Endothelial cell of umbilical vein (primary cell): Measurements from ENCODE around the gene ATP12A. TPM values are rescaled to one million over a fixed set of nuclear protein-coding genes. Genes with fewer than 3 reads are reported as not detected.

Source experiments
- BruUV-seq: library from RNA; stranded (reverse); fragments of 400-500 nt; replicated peaks from 2 replicates; lab custom pipeline; 2021; lab: Mats Ljungman, UMichigan
- CTCF ChIA-PET: fragments of 300-600, 350-600 bp; sonication (Branson Sonifier 250); formaldehyde crosslinking; loops from one replicate; lab custom pipeline; 2021; ENCODE audit warnings: antibody characterized with exemption, inconsistent platforms; lab: Charles Lee
- POLR2A ChIA-PET: fragments of 300-600, 350-600 bp; sonication (Branson Sonifier 250); formaldehyde crosslinking; loops from one replicate; lab custom pipeline; 2021; ENCODE audit warnings: antibody characterized with exemption, inconsistent platforms; lab: Charles Lee
- DNase-seq: peaks from one replicate; pipeline ENCODE4 v3.0.0-alpha.2; 2011; ENCODE audit warnings: low read depth, low spot score
- FAIRE-seq: peaks from 2 replicates; lab custom pipeline; 2011; peaks lifted over from hg19 to GRCh38; lab: Jason Lieb, UNC
- H2AFZ ChIP-seq: 2 replicates; pipeline ENCODE4 v1.6.0; 2012; ENCODE audit warnings: low read depth, low read length, control low read depth, inconsistent platforms
- H3K27ac ChIP-seq: 2 replicates; pipeline ENCODE4 v1.5.1; 2011; ENCODE audit warnings: low read depth, mild to moderate bottlenecking, control low read depth, low read length, moderate library complexity; ENCODE audit not compliant: insufficient read depth
- H3K27me3 ChIP-seq, 2 experiments: 2 replicates each; pipeline versions ENCODE4 v1.6.0 to v1.6.1; 2011; ENCODE audit warnings: low read length in 2 of 2, mixed read lengths in 1 of 2; ENCODE audit not compliant: control insufficient read depth in 2 of 2, insufficient read depth in 2 of 2
- H3K36me3 ChIP-seq, 2 experiments: 2 replicates in 1 of 2; 3 replicates in 1 of 2; pipeline ENCODE4 v1.5.1; 2011; ENCODE audit warnings: low read length in 2 of 2, mild to moderate bottlenecking in 1 of 2, moderate library complexity in 1 of 2; ENCODE audit not compliant: control insufficient read depth in 2 of 2, insufficient read depth in 2 of 2; ENCODE audit errors: extremely low read depth in 1 of 2
- H3K4me1 ChIP-seq: 3 replicates; pipeline ENCODE4 v1.5.1; 2011; ENCODE audit warnings: mild to moderate bottlenecking, low read length; ENCODE audit not compliant: control insufficient read depth, insufficient read depth; ENCODE audit errors: extremely low read depth
- H3K4me2 ChIP-seq: 2 replicates; pipeline ENCODE4 v1.6.1; 2011; ENCODE audit warnings: low read length, control low read depth, mixed read lengths; ENCODE audit not compliant: insufficient read depth
- H3K4me3 ChIP-seq, 3 experiments: fragments of 200-600 bp in 1 of 3; sonication (generic), shearing (Covaris generic) in 1 of 3; replicated peaks in 1 of 3; 2 replicates each; pipeline ENCODE4 v1.5.1; 2011 to 2016; ENCODE audit warnings: control low read depth in 3 of 3, low read length in 3 of 3, mild to moderate bottlenecking in 2 of 3, inconsistent platforms in 1 of 3, low read depth in 1 of 3, moderate library complexity in 1 of 3; ENCODE audit not compliant: insufficient read depth in 1 of 3
- H3K79me2 ChIP-seq: 2 replicates; pipeline ENCODE4 v1.6.0; 2012; ENCODE audit warnings: low read length, inconsistent platforms; ENCODE audit not compliant: control insufficient read depth, insufficient read depth
- H3K9ac ChIP-seq: replicated peaks from 2 replicates; pipeline ENCODE3; 2011; ENCODE audit warnings: low read length, control low read depth; ENCODE audit not compliant: insufficient read depth; ENCODE audit errors: extremely low read depth
- H3K9me1 ChIP-seq: replicated peaks from 3 replicates; pipeline ENCODE4 v1.6.0; 2011; ENCODE audit warnings: mild to moderate bottlenecking, low read length; ENCODE audit not compliant: control insufficient read depth, insufficient read depth; ENCODE audit errors: extremely low read depth
- H3K9me3 ChIP-seq: replicated peaks from 2 replicates; pipeline ENCODE4 v1.5.1; 2012; ENCODE audit warnings: low read length, inconsistent platforms; ENCODE audit not compliant: control insufficient read depth, insufficient read depth
- H4K20me1 ChIP-seq: replicated peaks from 2 replicates; pipeline ENCODE3; 2011; ENCODE audit warnings: mild to moderate bottlenecking, low read length; ENCODE audit not compliant: control insufficient read depth, insufficient read depth; ENCODE audit errors: extremely low read depth
- CTCF ChIP-seq, 2 donors: IDR thresholded peaks; 1 replicate in 1 of 2; 2 replicates in 1 of 2; pipeline ENCODE4 v1.5.1; 2011; ENCODE audit warnings: low read length in 2 of 2, mild to moderate bottlenecking in 2 of 2, moderate library complexity in 2 of 2, control low read depth in 1 of 2, inconsistent platforms in 1 of 2, low read depth in 1 of 2; ENCODE audit not compliant: insufficient read depth in 1 of 2; ENCODE audit errors: extremely low read depth in 1 of 2
- EZH2 ChIP-seq: IDR thresholded peaks from 2 replicates; pipeline ENCODE4 v1.6.1; 2012; ENCODE audit warnings: borderline replicate concordance, low read depth, mild to moderate bottlenecking, moderate library complexity, low read length, inconsistent platforms; ENCODE audit not compliant: severe bottlenecking
- FOS ChIP-seq: IDR thresholded peaks from 2 replicates; pipeline ENCODE4 v1.6.1; 2011; ENCODE audit warnings: mild to moderate bottlenecking, low read length, moderate library complexity, borderline replicate concordance; ENCODE audit not compliant: insufficient read depth
- GATA2 ChIP-seq: IDR thresholded peaks from 2 replicates; pipeline ENCODE4 v1.7.0; 2011; ENCODE audit warnings: low read depth, mild to moderate bottlenecking, moderate library complexity, mixed read lengths, low read length; ENCODE audit not compliant: insufficient read length, insufficient read depth
- JUN ChIP-seq: IDR thresholded peaks from 2 replicates; pipeline ENCODE4 v1.6.1; 2011; ENCODE audit warnings: borderline replicate concordance, low read depth; ENCODE audit not compliant: insufficient read length, insufficient read depth
- MAX ChIP-seq: IDR thresholded peaks from 2 replicates; pipeline ENCODE4 v1.6.1; 2011; ENCODE audit not compliant: insufficient read depth, insufficient read length
- MYC ChIP-seq: IDR thresholded peaks from one replicate; pipeline ENCODE4 v1.6.1; 2011; ENCODE audit warnings: mild to moderate bottlenecking, low read depth, low read length
- POLR2A ChIP-seq: IDR thresholded peaks from 2 replicates; pipeline ENCODE4 v1.6.1; 2012; ENCODE audit warnings: low read depth, mild to moderate bottlenecking, control low read depth, low read length
- POLR2AphosphoS5 ChIP-seq: IDR thresholded peaks from 2 replicates; pipeline ENCODE4 v1.6.1; 2012; ENCODE audit warnings: low read depth, mild to moderate bottlenecking, control low read depth, low read length, moderate library complexity; ENCODE audit not compliant: insufficient read depth
- dilution Hi-C: fragments of 300-500 bp; cut with MboI; formaldehyde crosslinking; loops from one replicate; pipeline ENCODE4 v1.15.0; 2019; ENCODE audit warnings: low sequenced_read_pairs; ENCODE audit not compliant: extremely low pct_ligation_motif_present
- intact Hi-C: fragments of 100-400 bp; cut with micrococcal nuclease; formaldehyde crosslinking; loops from one replicate; pipeline ENCODE4 v1.10.0; 2022
- polyA plus RNA-seq, 4 experiments: library from polyadenylated mRNA; depleted of rRNA in 3 of 4; stranded (reverse) in 3 of 4; unstranded in 1 of 4; fragments of >200 nt; gene quantifications; 2 replicates each; pipeline versions ENCODE4 v1.2.1 to v1.2.3, GENCODE V29; 2011 to 2012; ENCODE audit warnings: missing spikeins in 1 of 4
- total RNA-seq: library from RNA; stranded (reverse); gene quantifications from 2 replicates; pipeline ENCODE4 v1.2.3, GENCODE V29; 2021

ATP12A gene
- total and polyA plus RNA-seq, 2 donors (not counting 3 experiments of a cell fraction or from before 2014, with no cell fraction given): not detected

- TF ChIP-seq JUN: no peak
- no peak for TF ChIP-seq GATA2
- no peak for TF ChIP-seq MYC
- no peak for TF ChIP-seq MAX
- TF ChIP-seq POLR2AphosphoS5: no peak
- TF ChIP-seq CTCF (IDR thresholded peaks at IDR 0.05; ENCODE audit: extremely low read depth in 1 of 2, insufficient read depth in 1 of 2, low read depth in 1 of 2, low read length in 2 of 2): no peak
- TF ChIP-seq EZH2: no peak
- TF ChIP-seq FOS: no peak
- no peak for TF ChIP-seq POLR2A
- Histone ChIP-seq H4K20me1 (no peaks in the 10 kb centered on the region), H3K9me3 (no peaks in the 10 kb centered on the region), H3K27me3 (no peaks in the 10 kb centered on the region), H3K4me3 (no peak overlapping the region), H2AFZ (no peak overlapping the region), H3K36me3 (no peaks in the 10 kb centered on the region), H3K79me2 (no peaks in the 10 kb centered on the region), H3K9ac (no peak overlapping the region), H3K4me2 (no peak overlapping the region), H3K4me1 (no peaks in the 10 kb centered on the region), H3K9me1 (no peaks in the 10 kb centered on the region), H3K27ac (no peak overlapping the region)
- DNase-seq (no peak), FAIRE-seq (no peak)
- no TSS peak for BruUV-seq
- ChIA-PET POLR2A (no interaction called here), CTCF (interaction anchor here (1.0 kb wide), 1 partner anchor 15 kb away, joined by 3 read pairs; no protein-coding TSS in a partner anchor)
- dilution Hi-C loops: no loop called here
- intact Hi-C loops: no loop called here
Observed at GRCh38 chr13:24734950-24735349, 54.7 kb downstream of the ATP12A start.
